ENCODE results near the gene SSTR4.

SSTR4 gene

GRCh38 chr20:23084282-23084844, 49.3 kb downstream of the SSTR4 start:
- no peak for TF ChIP-seq CTCF (IDR thresholded peaks at IDR 0.05; ENCODE audit: insufficient read depth, low read depth, low read length, missing control alignments)
- no peak overlapping the region for H3K4me3 ChIP-seq (ENCODE audit: low read depth, low read length)

DNA sequence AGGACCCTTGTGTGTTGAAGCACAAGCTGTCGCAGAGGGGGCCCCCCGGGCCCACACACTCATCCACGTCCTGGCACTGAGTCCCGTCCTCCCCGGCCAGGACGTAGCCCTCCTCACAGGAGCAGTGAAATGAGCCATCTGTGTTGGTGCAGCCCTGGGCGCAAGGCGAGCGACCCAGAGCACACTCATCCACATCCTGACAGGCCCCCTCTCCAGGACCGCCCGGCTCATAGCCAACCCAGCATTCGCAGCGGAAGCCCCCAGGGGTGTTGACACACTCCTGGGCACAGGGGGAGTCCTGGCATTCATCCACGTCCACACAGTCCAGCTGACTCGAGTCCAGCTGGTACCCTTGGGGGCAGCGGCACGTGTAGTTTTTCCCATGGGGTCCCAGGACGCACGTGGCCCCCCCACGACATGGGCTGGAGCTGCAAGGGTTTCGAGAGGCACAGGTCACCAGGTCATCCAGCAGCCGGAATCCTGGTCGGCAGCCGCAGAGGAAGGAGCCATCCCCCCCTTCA, 49.8 kb downstream of the SSTR4 start:
- TF ChIP-seq CTCF (IDR thresholded peaks at IDR 0.05; ENCODE audit: insufficient read depth, low read depth, low read length, missing control alignments), result no peak

More at GRCh38 chr20:23084282-23084844, 49.3 kb downstream of the SSTR4 start:
- no peak for DNase-seq (ENCODE audit: low read depth)

DNA sequence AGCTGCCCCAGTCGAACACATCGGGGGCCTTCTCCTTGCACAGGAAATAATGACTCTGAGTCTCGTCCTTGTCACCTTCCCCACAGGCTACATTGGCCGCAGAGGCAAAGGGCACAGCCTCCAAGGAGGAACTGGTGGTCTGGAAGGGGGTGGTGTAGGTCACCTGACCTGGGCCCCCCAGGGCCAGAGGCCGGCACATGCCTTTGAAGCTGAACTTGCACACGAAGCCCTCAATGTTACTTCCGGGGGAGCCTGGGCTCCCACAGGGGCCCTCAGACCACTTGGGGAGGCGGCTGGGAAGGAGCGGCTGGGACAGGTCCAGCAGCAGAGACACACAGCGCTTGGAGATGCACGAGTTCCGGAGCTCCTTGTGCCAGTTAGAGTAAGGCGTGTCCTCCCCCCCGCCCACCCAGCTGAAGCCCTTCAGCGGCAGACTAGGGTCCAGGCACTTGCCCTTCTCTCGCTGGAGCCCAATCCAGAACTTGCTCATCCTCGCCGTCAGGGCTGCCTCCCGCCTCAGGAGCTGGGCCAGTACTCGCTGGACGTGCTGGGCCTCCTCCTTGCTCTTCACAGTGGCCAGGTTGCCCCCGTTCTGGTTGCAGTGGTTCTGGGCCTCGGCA, 50.4 kb downstream of the SSTR4 start:
- TF ChIP-seq CTCF (IDR thresholded peaks at IDR 0.05; ENCODE audit: insufficient read depth, low read depth, low read length, missing control alignments), result no peak
- no peak overlapping the region for H3K4me3 ChIP-seq (ENCODE audit: low read depth, low read length)
- no peak for DNase-seq (ENCODE audit: low read depth)

More for the DNA sequence above, 49.8 kb downstream of the SSTR4 start:
- DNase-seq (ENCODE audit: low read depth), result no peak
- no peak overlapping the region for H3K4me3 ChIP-seq (ENCODE audit: low read depth, low read length)

GRCh38 chr20:23086056-23086566, 51.0 kb downstream of the SSTR4 start, which contains the start of gene CD93:
TSS of gene CD93 (minus strand) at chr20:23086324. CDS start at chr20:23086192, 132 bp downstream.
- peak; percentile 69 for DNase-seq (ENCODE audit: low read depth)
- H3K4me3 ChIP-seq (ENCODE audit: low read depth, low read length), result no peak within 1 kb of the TSS; the same call in 1 of the 2 replicates

DNA sequence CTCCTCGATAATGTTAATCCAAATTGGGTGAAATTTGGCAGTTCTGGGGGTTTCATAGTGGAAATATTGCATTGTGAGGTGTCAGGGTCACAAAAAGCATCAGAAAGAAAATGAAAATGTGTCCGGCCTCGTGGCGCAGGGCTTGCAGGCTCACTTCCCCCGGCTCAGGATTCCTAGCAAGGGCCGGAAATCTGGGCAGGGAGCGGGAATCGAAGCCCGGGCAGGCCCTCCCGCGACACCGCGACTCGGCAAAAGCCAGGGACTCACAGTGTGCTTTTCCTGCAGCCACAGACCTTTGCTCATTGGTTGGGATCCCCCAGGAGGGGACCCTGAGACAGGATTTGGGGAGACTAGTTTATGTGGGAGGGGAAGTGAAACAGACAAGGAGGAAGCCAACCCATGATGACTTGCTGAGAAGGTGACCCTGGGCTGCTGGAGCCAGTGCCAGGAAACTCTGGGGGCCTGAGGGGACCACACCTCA, 51.9 kb downstream of the SSTR4 start:
- no peak overlapping the region for H3K4me3 ChIP-seq (ENCODE audit: low read depth, low read length)
- no peak for TF ChIP-seq CTCF (IDR thresholded peaks at IDR 0.05; ENCODE audit: insufficient read depth, low read depth, low read length, missing control alignments)
- DNase-seq (ENCODE audit: low read depth), result no peak

More at GRCh38 chr20:23086056-23086566, 51.0 kb downstream of the SSTR4 start, which contains the start of gene CD93:
- TF ChIP-seq CTCF (IDR thresholded peaks at IDR 0.05; ENCODE audit: insufficient read depth, low read depth, low read length, missing control alignments), result no peak

DNA sequence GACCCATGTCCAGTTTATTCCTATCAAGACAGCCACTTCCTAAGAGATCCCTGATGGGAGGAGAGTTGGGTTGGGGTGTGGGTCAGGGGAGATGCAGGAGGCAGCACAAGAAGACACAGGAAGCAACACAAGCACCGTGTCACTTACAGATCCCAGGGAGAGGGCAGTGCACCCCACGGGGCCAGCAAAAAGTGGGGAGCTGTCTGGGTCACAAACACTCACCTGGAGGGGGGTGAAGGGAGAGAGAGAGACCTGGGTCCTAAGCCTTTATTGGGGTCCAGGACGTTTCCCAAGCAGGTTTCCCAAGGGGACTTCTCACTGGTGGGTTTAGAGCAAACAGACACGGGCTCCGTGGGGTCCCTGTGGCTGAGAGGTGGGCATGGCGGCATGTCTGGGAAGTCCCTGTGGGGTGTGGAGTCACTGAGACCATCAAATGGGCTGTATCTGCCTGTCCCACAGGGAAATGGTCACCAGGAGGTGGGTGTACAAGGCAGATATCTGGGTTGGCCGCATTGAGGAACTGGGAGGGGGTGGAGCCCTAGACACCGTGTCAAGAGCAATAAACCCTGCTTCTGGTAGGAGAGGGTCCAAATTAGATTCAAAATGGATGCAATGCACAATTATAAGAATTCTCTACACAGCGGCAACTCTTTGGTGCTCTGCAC, 52.6 kb downstream of the SSTR4 start:
- no peak overlapping the region for H3K4me3 ChIP-seq (ENCODE audit: low read depth, low read length)
- no peak for DNase-seq (ENCODE audit: low read depth)
- no peak for TF ChIP-seq CTCF (IDR thresholded peaks at IDR 0.05; ENCODE audit: insufficient read depth, low read depth, low read length, missing control alignments)
